HUES64 (cell line): Measurements from ENCODE around the gene KYAT1.
"Not testable (repeated sequence)": the region's sequence is repeated elsewhere in the genome, so short reads cannot be mapped to it uniquely, and the experiment has no call there.

Experiments used
- H3K27ac ChIP-seq: 2 replicates; pipeline ENCODE4 v1.7.0; 2013; ENCODE audit warnings: low read depth, low read length, inconsistent platforms
- H3K27me3 ChIP-seq: 2 replicates; pipeline ENCODE4 v1.6.1; 2013; ENCODE audit warnings: mild to moderate bottlenecking, low read length; ENCODE audit not compliant: insufficient read depth
- H3K36me3 ChIP-seq: 2 replicates; pipeline ENCODE4 v1.6.1; 2013; ENCODE audit warnings: mild to moderate bottlenecking, low read length; ENCODE audit not compliant: insufficient read depth
- H3K4me1 ChIP-seq: 2 replicates; pipeline ENCODE4 v1.6.1; 2013; ENCODE audit warnings: mild to moderate bottlenecking, low read length, moderate library complexity; ENCODE audit not compliant: insufficient read depth
- H3K4me3 ChIP-seq: 2 replicates; pipeline ENCODE4 v1.5.1; 2013; ENCODE audit warnings: mild to moderate bottlenecking, low read length, moderate library complexity
- H3K9ac ChIP-seq: 2 replicates; pipeline ENCODE4 v1.6.1; 2013; ENCODE audit warnings: mild to moderate bottlenecking, low read depth, low read length
- H3K9me3 ChIP-seq: 2 replicates; pipeline ENCODE4 v1.6.1; 2013; ENCODE audit warnings: low read depth, low read length; ENCODE audit not compliant: insufficient read depth
- WGBS: fragments of 150-250, 120-280 bp; methylation state at CpG from one replicate; pipeline ENCODE4 v1.1.7; 2013; ENCODE audit warnings: missing lambda C conversion rate; 5-methylcytosine and 5-hydroxymethylcytosine counted together

The KYAT1 gene

GRCh38 chr9:128852646-128853045, 29.1 kb downstream of the KYAT1 start:
- not testable (repeated sequence) for H3K9ac ChIP-seq, H3K4me3 ChIP-seq, H3K36me3 ChIP-seq, H3K27me3 ChIP-seq, H3K27ac ChIP-seq, H3K4me1 ChIP-seq, H3K9me3 ChIP-seq
- 91% methylated on average over 2 of the region's 2 CpGs for WGBS

- H3K4me3 ChIP-seq, H3K36me3 ChIP-seq, H3K4me1 ChIP-seq, H3K9ac ChIP-seq, H3K9me3 ChIP-seq, H3K27ac ChIP-seq, H3K27me3 ChIP-seq: not testable (repeated sequence)
- WGBS, result 94% methylated on average over 10 of the region's 10 CpGs
Measured at GRCh38 chr9:128851779-128852600, 29.8 kb downstream of the KYAT1 start.

- H3K9me3 ChIP-seq, H3K27me3 ChIP-seq, H3K9ac ChIP-seq, H3K4me1 ChIP-seq, H3K4me3 ChIP-seq, H3K36me3 ChIP-seq, H3K27ac ChIP-seq: not testable (repeated sequence)
- 87% methylated on average over 9 of the region's 10 CpGs for WGBS
Measured at GRCh38 chr9:128851024-128851423, 30.7 kb downstream of the KYAT1 start.

GRCh38 chr9:128847803-128848202, 33.9 kb downstream of the KYAT1 start:
- 94% methylated on average over 1 of the region's 1 CpG for WGBS
- Histone ChIP-seq H3K27ac (no peak overlapping the region), H3K36me3 (no peaks in the 10 kb centered on the region; the same call in 1 of the 2 replicates), H3K4me1 (no peaks in the 10 kb centered on the region), H3K4me3 (no peak overlapping the region), H3K9ac (no peak overlapping the region), H3K9me3 (peaks cover 7% of the 10 kb centered on the region; the same call in 1 of the 2 replicates), H3K27me3 (no peaks in the 10 kb centered on the region)

GRCh38 chr9:128846680-128847030, 35.1 kb downstream of the KYAT1 start:
- Histone ChIP-seq H3K27ac (no peak overlapping the region), H3K36me3 (peaks cover 9% of the 10 kb centered on the region; the same call in 1 of the 2 replicates), H3K9ac (no peak overlapping the region)

GRCh38 chr9:128845186-128845931, 36.4 kb downstream of the KYAT1 start:
- no peak overlapping the region for H3K27ac ChIP-seq
- H3K9ac ChIP-seq, result no peak overlapping the region

More at GRCh38 chr9:128846680-128847030, 35.1 kb downstream of the KYAT1 start:
- Histone ChIP-seq H3K9me3 (peaks cover 7% of the 10 kb centered on the region; the same call in 1 of the 2 replicates), H3K4me3 (no peak overlapping the region), H3K27me3 (no peaks in the 10 kb centered on the region), H3K4me1 (no peaks in the 10 kb centered on the region)
- WGBS, result 92% methylated on average over 3 of the region's 3 CpGs

GRCh38 chr9:128843171-128843570, 38.6 kb downstream of the KYAT1 start:
- not testable (repeated sequence) for H3K9me3 ChIP-seq, H3K27me3 ChIP-seq, H3K4me3 ChIP-seq, H3K9ac ChIP-seq, H3K4me1 ChIP-seq, H3K27ac ChIP-seq
- peaks cover 21% of the 10 kb centered on the region for H3K36me3 ChIP-seq
- 95% methylated on average over 7 of the region's 7 CpGs for WGBS

More at GRCh38 chr9:128845186-128845931, 36.4 kb downstream of the KYAT1 start:
- H3K36me3 ChIP-seq, result peaks cover 16% of the 10 kb centered on the region; the same call in 1 of the 2 replicates
- H3K9me3 ChIP-seq, result peaks cover 3% of the 10 kb centered on the region; the same call in 1 of the 2 replicates
- no peak overlapping the region for H3K4me3 ChIP-seq
- WGBS, result 87% methylated on average over 13 of the region's 13 CpGs
- no peaks in the 10 kb centered on the region for H3K4me1 ChIP-seq
- H3K27me3 ChIP-seq, result no peaks in the 10 kb centered on the region

GRCh38 chr9:128841694-128842492, 39.9 kb downstream of the KYAT1 start:
- 95% methylated on average over 12 of the region's 12 CpGs for WGBS
- H3K9ac ChIP-seq, result no peak overlapping the region
- H3K36me3 ChIP-seq, result peaks cover 27% of the 10 kb centered on the region
- no peaks in the 10 kb centered on the region for H3K27me3 ChIP-seq
- no peaks in the 10 kb centered on the region for H3K4me1 ChIP-seq
- H3K27ac ChIP-seq, result no peak overlapping the region
- no peak overlapping the region for H3K4me3 ChIP-seq
- H3K9me3 ChIP-seq, result no peaks in the 10 kb centered on the region

GRCh38 chr9:128840524-128840923, 41.2 kb downstream of the KYAT1 start:
- no peaks in the 10 kb centered on the region for H3K27me3 ChIP-seq
- H3K4me3 ChIP-seq, result no peak overlapping the region
- no peak overlapping the region for H3K27ac ChIP-seq
- H3K9ac ChIP-seq, result no peak overlapping the region
- WGBS, result 100% methylated on average over 1 of the region's 1 CpG
- H3K9me3 ChIP-seq, result no peaks in the 10 kb centered on the region
- no peaks in the 10 kb centered on the region for H3K4me1 ChIP-seq
- peaks cover 34% of the 10 kb centered on the region for H3K36me3 ChIP-seq

GRCh38 chr9:128838338-128838737, 43.4 kb downstream of the KYAT1 start:
- H3K4me3 ChIP-seq, result no peak overlapping the region
- H3K9ac ChIP-seq, result no peak overlapping the region
- H3K36me3 ChIP-seq, result peaks cover 49% of the 10 kb centered on the region
- no peaks in the 10 kb centered on the region for H3K27me3 ChIP-seq
- 85% methylated on average over 3 of the region's 3 CpGs for WGBS
- no peaks in the 10 kb centered on the region for H3K9me3 ChIP-seq
- H3K4me1 ChIP-seq, result no peaks in the 10 kb centered on the region
- no peak overlapping the region for H3K27ac ChIP-seq
